Pancreas (tissue), 10 donors: ENCODE results near the gene PNPLA3. TPM values are rescaled to one million over a fixed set of nuclear protein-coding genes. Genes with fewer than 3 reads are reported as not detected.

ENCODE experiments used
- ATAC-seq, 4 donors: fragments of 200-7000 bp; cut with Tn5 transposase; one replicate each; pipeline versions ENCODE4 v1.8.0 to v1.9.1; 2020; ENCODE audit warnings: mild to moderate bottlenecking in 4 of 4, moderate library complexity in 4 of 4
- DNase-seq, 6 donors: peaks; one replicate each; pipeline ENCODE4 v3.0.0-alpha.2; 2020
- FAIRE-seq: peaks from 2 replicates; lab custom pipeline; 2012; peaks lifted over from hg19 to GRCh38; lab: Jason Lieb, UNC
- H3K27ac ChIP-seq, 4 donors: fragments of 200-600 bp; sonication (generic); 1 replicate in 3 of 4; 2 replicates in 1 of 4; pipeline versions ENCODE4 v1.5.0 to v1.8.0; 2020
- H3K27me3 ChIP-seq, 4 donors: fragments of 200-600 bp; one replicate each; pipeline ENCODE4 v1.8.0; 2021
- H3K36me3 ChIP-seq, 3 donors: fragments of 200-600 bp; sonication (generic) in 1 of 3; one replicate each; pipeline versions ENCODE4 v1.5.0 to v1.8.0; 2020 to 2021
- H3K4me1 ChIP-seq, 3 donors: fragments of 200-600 bp; one replicate each; pipeline ENCODE4 v1.8.0; 2021
- H3K4me3 ChIP-seq, 4 donors: fragments of 200-600 bp; sonication (generic) in 2 of 4; one replicate each; pipeline versions ENCODE4 v1.5.0 to v1.8.0; 2020 to 2021
- H3K9me3 ChIP-seq, 4 donors: fragments of 200-600 bp; one replicate each; pipeline ENCODE4 v1.8.0; 2021
- WGBS, 2 donors: extraction: QIAGEN DNeasy Blood & Tissue Kit; methylation state at CpG; one replicate each; pipeline ENCODE4 v1.1.7; 2013; 5-methylcytosine and 5-hydroxymethylcytosine counted together
- intact Hi-C, 3 donors: fragments of 100-400 bp; cut with DNase I; formaldehyde crosslinking; loops; one replicate each; pipeline versions ENCODE4 v1.11.1 to v1.14.2; 2022
- polyA plus RNA-seq, 2 donors: library from polyadenylated mRNA; stranded (reverse); fragments of 200-250 nt; gene quantifications; one replicate each; pipeline ENCODE4 v1.2.3, GENCODE V29; 2013
- total RNA-seq, 6 donors: library from RNA; stranded (reverse); fragmentation: NEBNext Ultra II Directional in 4 of 6; extraction: Animal tissue kit (Norgen Biotek cat#: 25700) in 4 of 6; gene quantifications; one replicate each; pipeline versions ENCODE4 v1.2.1 to v1.2.4, GENCODE V29; 2021 to 2023
- TF ChIP-seq, protein P1 (sequence below), 4 donors: fragments of 200-600 bp; sonication (generic) in 3 of 4; IDR thresholded peaks; one replicate each; pipeline versions ENCODE4 v1.5.0 to v1.8.0; 2021; ENCODE audit warnings: antibody characterized with exemption in 4 of 4
- donor health status: healthy with polysubstance abuse.
- donor health status: DM: no; HTN: no; CAD: no; lungs with moderate emphysema.
- donor health status: DM: no; HTN: no; CAD: no.
- donor health status: control.
- donor health status: control.
- donor health status: Bipolar disorder and iron deficiency.
- donor health status: DM: yes; HTN: yes; CAD: no.
- donor health status: DM: no; HTN: no; CAD: no.
- donor health status: DM: no; HTN: no; CAD: no.
- donor health status: DM: yes; HTN: yes; CAD: no.

The PNPLA3 gene
- total and polyA plus RNA-seq, 8 donors, result 0.07 to 0.70 (median 0.18) TPM; not detected in 2

DNA sequence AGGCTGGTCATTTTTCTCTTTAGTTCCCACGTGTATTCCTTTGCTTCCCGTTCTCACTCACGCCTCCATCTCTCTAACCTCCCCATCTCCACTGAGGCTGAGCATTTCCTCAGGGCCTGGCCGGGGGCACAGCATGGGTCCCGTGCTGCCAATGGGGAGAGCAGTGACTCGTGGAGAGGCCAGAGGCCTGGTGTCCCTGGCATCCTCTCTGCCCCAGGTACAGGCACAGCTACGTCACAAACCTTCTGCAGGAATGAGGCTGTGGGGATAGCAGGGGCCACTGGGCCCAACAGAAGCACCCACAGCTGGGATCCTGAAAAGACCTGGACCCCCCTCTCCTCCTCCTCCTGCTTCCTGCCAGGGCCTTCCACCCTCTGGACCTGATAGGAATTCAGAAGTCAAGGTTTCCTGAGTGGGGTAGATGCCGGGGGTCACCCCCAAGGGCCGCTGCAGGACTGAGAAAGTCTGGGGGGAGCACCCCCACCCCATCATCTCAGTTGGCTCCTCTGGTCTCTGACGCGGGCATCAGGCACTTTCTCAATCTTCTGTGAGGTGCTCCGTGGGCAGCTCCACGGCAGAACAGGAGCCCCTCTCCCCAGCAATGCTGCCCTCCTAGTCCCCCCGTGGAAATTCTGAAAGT lies 43.6 kb upstream of the PNPLA3 start:
- no peak for FAIRE-seq
- ATAC-seq, result no peak
- TF ChIP-seq, protein P1, sequence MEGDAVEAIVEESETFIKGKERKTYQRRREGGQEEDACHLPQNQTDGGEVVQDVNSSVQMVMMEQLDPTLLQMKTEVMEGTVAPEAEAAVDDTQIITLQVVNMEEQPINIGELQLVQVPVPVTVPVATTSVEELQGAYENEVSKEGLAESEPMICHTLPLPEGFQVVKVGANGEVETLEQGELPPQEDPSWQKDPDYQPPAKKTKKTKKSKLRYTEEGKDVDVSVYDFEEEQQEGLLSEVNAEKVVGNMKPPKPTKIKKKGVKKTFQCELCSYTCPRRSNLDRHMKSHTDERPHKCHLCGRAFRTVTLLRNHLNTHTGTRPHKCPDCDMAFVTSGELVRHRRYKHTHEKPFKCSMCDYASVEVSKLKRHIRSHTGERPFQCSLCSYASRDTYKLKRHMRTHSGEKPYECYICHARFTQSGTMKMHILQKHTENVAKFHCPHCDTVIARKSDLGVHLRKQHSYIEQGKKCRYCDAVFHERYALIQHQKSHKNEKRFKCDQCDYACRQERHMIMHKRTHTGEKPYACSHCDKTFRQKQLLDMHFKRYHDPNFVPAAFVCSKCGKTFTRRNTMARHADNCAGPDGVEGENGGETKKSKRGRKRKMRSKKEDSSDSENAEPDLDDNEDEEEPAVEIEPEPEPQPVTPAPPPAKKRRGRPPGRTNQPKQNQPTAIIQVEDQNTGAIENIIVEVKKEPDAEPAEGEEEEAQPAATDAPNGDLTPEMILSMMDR (IDR thresholded peaks at IDR 0.05), result no peak
- intact Hi-C loops, result no loop called here
- no peak overlapping the region for H3K27ac ChIP-seq
- no peaks in the 10 kb centered on the region for H3K36me3 ChIP-seq
- H3K9me3 ChIP-seq, result no peaks in the 10 kb centered on the region
- no peaks in the 10 kb centered on the region for H3K4me1 ChIP-seq
- no peaks in the 10 kb centered on the region for H3K27me3 ChIP-seq
- peak in 1 of 6 donors; percentile 49 for DNase-seq
- no peak overlapping the region for H3K4me3 ChIP-seq
- 77 to 78% methylated on average over 14 of the region's 14 CpGs for WGBS, 2 donors

DNA sequence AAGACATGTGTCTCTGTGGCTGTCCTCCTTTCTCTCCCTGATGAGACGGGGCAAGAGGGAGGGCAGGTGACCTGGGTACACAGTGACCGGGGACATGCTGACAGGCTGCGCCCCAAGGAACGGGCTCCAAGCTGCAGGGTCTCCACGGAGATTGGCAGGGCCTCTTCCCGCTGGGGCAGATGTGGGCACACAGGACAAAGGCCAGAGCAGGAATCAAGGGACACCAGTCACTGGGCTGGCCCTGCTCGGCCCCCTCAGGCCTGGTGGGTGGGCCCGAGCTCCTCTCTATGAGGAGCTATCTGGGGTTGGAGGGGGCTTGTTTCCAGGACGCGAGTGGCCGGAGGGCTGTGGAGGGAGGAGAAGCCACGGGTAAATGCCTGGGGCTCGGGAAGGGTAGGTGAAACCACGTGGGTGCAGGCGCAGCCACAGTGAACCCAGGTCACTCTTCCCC lies 43.0 kb upstream of the PNPLA3 start:
- intact Hi-C loops, result no loop called here
- Histone ChIP-seq H3K36me3 (no peaks in the 10 kb centered on the region), H3K9me3 (no peaks in the 10 kb centered on the region), H3K4me3 (no peak overlapping the region), H3K27ac (no peak overlapping the region), H3K4me1 (no peaks in the 10 kb centered on the region), H3K27me3 (no peaks in the 10 kb centered on the region)
- DNase-seq, result peak in 1 of 6 donors; percentile 39
- TF ChIP-seq, protein P1 (IDR thresholded peaks at IDR 0.05), result no peak
- no peak for ATAC-seq
- FAIRE-seq, result no peak
- WGBS, 2 donors, result 86% methylated on average over 15 of the region's 15 CpGs

DNA sequence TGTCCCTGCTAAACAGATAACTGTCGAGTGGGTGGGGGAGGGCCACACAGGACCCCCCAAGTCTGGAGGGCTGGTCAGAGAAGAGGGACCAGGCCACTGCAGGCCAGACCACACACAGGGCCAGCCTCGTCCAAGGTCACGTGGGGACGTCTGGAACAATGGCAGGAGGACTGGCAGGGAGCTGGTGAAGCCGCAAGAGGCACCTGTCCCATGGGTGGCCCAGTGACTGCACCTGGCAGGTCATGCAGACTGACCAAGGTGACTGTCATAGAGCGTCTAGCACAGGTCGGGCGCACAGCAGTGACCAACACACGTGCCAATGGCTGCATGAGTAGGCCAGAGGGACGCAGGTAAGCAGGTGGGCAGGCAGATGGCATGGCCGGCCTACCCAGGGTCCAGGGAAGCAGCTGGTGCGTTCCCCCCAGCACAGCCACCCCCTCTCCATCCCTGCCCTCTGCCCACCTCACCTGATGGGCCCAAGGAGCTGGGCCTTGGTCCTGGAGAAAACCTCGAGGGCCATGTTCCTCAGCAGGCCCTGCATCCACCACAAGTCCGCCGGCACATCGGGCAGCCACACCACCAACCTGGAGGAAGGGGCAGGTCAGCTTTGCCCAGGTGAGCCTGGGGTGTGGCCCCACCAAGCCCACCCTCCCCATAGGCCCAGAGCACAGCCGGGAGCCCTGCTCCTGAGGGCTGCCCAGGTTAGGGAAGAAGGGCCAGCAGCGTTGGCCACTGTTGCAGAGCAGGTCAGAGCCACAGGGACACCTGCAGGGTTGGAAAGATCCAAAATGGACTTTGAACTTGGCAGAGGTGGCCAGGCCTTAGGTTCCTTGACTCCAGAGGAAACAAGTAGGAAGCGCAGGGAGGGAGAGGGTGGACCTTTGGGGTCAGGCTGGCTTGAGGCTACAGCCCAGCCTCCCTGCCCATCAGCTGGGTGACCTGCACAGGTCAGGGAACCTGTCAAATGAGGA lies 42.2 kb upstream of the PNPLA3 start:
- intact Hi-C loops, result no loop called here
- FAIRE-seq (no peak), ATAC-seq (peak in 3 of 4 donors; percentile 38 to 77 (median 73)), DNase-seq (peak in 2 of 6 donors; percentile 26 to 51)
- no peaks in the 10 kb centered on the region for H3K27me3 ChIP-seq
- 70 to 72% methylated on average over 19 of the region's 19 CpGs for WGBS, 2 donors
- no peaks in the 10 kb centered on the region for H3K36me3 ChIP-seq
- H3K4me1 ChIP-seq, result no peaks in the 10 kb centered on the region
- H3K27ac ChIP-seq, result no peak overlapping the region
- no peaks in the 10 kb centered on the region for H3K9me3 ChIP-seq
- no peak overlapping the region for H3K4me3 ChIP-seq
- TF ChIP-seq, protein P1 (IDR thresholded peaks at IDR 0.05), result no peak

DNA sequence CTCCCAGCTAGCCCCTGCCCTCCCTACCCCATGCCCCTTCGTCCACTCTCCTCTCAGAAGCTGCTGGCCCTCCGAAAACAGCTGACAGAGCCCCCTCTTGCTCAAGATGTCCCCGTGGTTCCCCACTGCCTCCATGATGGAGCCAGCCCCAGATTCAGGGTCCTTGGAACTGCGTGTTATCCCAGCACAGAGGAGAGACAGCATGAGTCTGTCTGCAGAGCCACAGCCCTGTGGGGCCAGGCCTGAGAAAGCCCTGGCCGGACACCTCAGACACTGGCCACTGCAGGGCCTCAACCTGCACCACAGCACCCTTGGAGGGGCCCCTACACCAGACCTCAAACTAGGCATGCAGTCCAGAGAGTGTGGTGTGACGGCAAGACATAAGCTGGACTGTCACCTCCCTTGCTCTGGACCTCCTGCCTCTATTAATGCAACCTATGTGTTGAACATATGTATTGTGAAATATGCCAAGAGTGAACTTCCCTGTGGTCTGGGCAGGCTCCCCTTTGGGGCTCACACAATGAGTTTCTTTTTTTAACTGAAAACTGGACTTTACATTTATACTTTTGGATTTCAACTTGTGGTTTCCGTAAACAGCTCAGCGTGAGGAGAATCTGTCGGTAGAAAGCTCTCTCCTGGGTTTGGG lies 41.4 kb upstream of the PNPLA3 start:
- no peak for ATAC-seq
- Histone ChIP-seq H3K36me3 (no peaks in the 10 kb centered on the region), H3K4me1 (no peaks in the 10 kb centered on the region), H3K27ac (no peak overlapping the region), H3K4me3 (no peak overlapping the region), H3K27me3 (no peaks in the 10 kb centered on the region), H3K9me3 (no peaks in the 10 kb centered on the region)
- WGBS, 2 donors, result 84 to 89% methylated on average over 9 of the region's 9 CpGs
- peak in 1 of 6 donors; percentile 32 for DNase-seq
- TF ChIP-seq, protein P1 (IDR thresholded peaks at IDR 0.05), result no peak
- intact Hi-C loops, result no loop called here
- no peak for FAIRE-seq
